HG03354 (cell line): Measurements from ENCODE around the gene PPP1R37.

Experiments
- ATAC-seq: cut with Tn5 transposase; IDR thresholded peaks from one replicate; pipeline ENCODE4 v1.9.1; 2021; ENCODE audit warnings: mild to moderate bottlenecking; ENCODE audit not compliant: unreplicated experiment, poor library complexity, severe bottlenecking

PPP1R37 gene

GRCh38 chr19:45107621-45108150 is 14.7 kb downstream of the PPP1R37 start:
- ATAC-seq, result no peak

- no peak for ATAC-seq
These were observed 17.9 kb downstream of the PPP1R37 start for GRCh38 chr19:45110851-45111266.

GRCh38 chr19:45112111-45112827 is 19.3 kb downstream of the PPP1R37 start:
- no peak for ATAC-seq

- no peak for ATAC-seq
These were observed 20.6 kb downstream of the PPP1R37 start for GRCh38 chr19:45113628-45114027.

- no peak for ATAC-seq
These were observed 21.1 kb downstream of the PPP1R37 start for GRCh38 chr19:45114116-45114515.

- ATAC-seq, result no peak
These were observed 23.0 kb downstream of the PPP1R37 start for GRCh38 chr19:45115809-45116615.

- no peak for ATAC-seq
These were observed 24.2 kb downstream of the PPP1R37 start for GRCh38 chr19:45117167-45117594.

- ATAC-seq, result no peak
These were observed 24.7 kb downstream of the PPP1R37 start for GRCh38 chr19:45117671-45118070.

- ATAC-seq, result peak; percentile 4
These were observed 25.1 kb downstream of the PPP1R37 start for GRCh38 chr19:45118106-45118505.

GRCh38 chr19:45118591-45119355 is 25.8 kb downstream of the PPP1R37 start:
- ATAC-seq, result peak; percentile 67

GRCh38 chr19:45119582-45119981 is 26.6 kb downstream of the PPP1R37 start:
- no peak for ATAC-seq

- ATAC-seq, result no peak
These were observed 28.9 kb downstream of the PPP1R37 start for GRCh38 chr19:45121827-45122345.

- ATAC-seq, result no peak
These were observed 29.9 kb downstream of the PPP1R37 start for GRCh38 chr19:45122832-45123231.

- no peak for ATAC-seq
These were observed 30.5 kb downstream of the PPP1R37 start for GRCh38 chr19:45123440-45123850.

GRCh38 chr19:45124021-45124420 is 31.0 kb downstream of the PPP1R37 start:
- ATAC-seq, result no peak

- no peak for ATAC-seq
These were observed 32.4 kb downstream of the PPP1R37 start for GRCh38 chr19:45125360-45125759.

GRCh38 chr19:45125975-45126493 is 33.1 kb downstream of the PPP1R37 start:
- ATAC-seq, result peak; percentile 44

- ATAC-seq, result no peak
These were observed 33.7 kb downstream of the PPP1R37 start for GRCh38 chr19:45126654-45127053.

GRCh38 chr19:45128146-45128545 is 35.2 kb downstream of the PPP1R37 start:
- ATAC-seq, result no peak

GRCh38 chr19:45128806-45129205 is 35.8 kb downstream of the PPP1R37 start:
- no peak for ATAC-seq
